Fibroblast of skin of abdomen (primary cell): ENCODE data around the gene SCGB1D4.

ENCODE experiments used
- DNase-seq: peaks from one replicate; pipeline ENCODE4 v3.0.0-alpha.2; 2013

Gene SCGB1D4

DNA sequence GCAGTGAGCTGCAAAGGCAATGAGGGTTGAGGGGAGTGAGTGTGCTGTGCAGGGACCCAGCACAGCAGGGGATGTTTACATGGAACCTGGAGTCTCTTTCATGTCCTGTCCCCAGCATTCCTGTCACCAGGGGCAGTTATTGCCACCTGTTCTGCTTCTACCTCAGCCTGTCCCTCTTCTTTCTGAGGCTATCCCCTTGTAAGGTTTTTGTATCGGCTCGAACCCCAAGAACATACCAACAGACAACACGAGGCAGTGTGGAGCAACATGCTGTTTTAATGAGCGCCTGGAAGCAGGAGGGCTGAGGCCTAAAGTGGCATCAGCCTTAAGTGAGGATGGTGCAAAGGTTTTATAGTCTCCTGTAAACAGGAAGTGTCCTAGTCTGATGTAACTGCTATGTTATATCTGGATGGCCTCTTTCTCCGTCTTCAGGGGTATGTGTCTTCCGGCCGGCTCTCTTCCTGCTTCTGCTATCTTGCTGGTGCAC is 25.0 kb downstream of the SCGB1D4 start:
- DNase-seq = no peak

DNA sequence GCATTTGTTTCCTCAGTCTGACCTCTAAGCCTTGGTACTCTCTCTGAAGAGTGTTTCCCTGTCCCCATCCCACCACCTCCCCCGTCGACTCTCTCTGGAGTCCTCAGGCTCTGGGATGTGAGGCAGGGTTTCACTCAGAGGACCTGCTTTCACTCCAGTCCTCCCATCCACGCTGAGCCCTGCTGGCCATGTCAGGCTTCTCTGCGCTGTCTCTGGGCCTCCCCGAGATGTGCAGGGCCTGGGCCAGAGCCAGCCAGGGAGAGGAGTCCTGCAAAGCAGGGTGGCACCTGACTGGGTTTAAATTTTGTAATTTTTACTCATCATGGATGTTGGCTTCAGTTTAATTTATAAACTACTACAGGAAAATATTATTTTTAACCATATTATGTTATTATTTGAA is 25.6 kb downstream of the SCGB1D4 start:
- DNase-seq = no peak

DNA sequence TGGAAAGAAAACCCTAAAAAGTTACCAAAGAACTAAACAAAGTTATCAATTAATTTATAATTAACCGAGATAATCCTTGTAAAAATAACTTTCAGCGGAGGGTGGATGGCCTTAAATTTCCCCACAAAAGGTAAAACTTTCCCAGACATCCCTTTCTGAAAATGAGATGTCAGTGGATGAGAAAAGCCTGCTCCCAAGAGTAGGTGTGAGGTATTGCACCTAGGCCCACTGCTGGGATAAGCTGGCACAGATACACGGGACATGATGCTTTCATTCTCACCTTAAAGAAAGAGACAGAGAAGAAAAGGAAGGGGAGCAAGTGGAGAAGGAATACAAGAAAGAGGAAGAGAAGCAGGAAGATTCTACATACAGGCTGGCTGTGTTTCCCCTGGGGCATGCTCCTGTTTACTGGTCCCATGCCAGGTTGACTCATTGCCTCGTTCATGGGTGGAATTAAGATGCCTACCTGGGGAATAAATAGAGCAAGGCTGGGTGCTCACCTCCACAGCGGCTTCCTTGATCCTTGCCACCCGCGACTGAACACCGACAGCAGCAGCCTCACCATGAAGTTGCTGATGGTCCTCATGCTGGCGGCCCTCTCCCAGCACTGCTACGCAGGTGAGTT is 29.1 kb downstream of the SCGB1D4 start, which contains the start of gene SCGB2A2:
Gene SCGB2A2 (plus strand): TSS at position 505 of the 625 bp plus-strand sequence. CDS start 59 bp downstream, at position 564.
- DNase-seq = no peak

DNA sequence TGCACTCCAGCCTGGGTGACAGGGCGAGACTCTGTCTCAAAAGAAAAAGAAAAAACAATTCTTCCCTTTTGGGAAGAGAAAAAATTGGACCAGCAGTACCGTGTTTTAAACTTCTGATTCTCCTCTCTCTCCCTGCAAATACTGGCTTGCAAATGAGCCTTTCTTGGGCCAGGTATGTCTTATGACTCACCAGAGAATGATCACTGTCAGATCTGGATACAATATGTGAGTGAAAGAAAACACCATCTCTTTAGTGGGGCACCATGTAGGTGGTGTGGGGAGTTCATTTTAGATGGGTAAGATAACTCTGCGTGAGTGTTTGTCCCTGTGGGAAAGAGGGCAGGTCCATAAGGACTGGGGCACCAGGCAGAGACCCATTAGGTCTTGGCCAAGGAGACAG is 31.3 kb downstream of the SCGB1D4 start:
- DNase-seq = no peak

DNA sequence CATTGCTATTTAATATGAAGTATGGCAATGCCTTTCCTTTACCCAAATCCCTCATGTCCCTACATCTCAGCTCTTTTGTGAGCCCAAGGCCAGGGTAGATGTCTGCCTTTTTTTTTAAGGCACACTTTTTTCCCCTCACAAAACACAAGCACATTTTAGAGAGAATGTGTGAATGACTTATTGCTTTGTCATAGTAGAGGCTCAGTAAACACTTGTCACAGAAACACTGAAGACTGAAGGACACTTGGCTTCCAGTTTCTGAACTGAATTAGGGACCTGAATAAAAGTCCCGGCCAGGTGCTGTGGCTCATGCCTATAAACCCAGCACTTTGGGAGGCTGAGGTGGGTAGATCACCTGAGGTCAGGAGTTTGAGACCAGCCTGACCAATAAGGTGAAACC is 31.8 kb downstream of the SCGB1D4 start:
- DNase-seq = no peak

DNA sequence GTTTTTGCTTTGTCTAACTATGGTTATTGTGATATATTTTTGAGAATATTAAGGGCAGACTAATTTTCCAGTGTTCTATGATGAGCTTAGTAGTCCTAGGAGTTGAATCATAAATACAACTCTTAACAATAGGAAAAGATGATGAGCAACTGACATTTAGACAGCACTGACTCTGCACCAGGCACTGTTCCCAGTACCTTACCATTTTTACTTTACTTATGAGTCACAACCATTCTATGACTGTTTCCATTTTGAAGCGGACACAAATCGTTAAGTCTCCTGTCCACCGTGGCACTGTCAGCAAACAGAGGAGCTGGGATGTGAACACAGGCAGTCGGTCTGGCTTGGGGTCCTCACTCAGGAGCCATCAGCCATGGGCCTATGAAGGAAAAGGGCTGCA is 32.3 kb downstream of the SCGB1D4 start:
- no peak for DNase-seq

DNA sequence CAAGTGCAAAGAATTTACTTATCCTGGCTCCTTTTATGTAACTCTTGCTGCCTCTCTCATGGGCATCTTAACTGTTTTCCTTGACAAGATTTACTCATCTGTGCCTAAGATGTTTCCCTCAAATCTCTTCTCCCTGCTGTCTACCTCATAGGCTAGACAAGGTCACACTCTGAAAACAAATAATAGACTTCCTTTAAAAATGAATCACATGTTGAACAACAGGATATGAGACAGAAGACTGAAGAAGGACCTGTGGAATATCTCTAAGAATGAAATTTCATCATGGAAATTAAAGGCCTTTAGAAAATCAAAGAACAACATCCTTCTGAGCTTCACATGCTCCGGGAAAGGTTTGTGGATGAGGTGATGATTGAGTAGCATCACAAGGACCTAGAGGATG is 34.9 kb downstream of the SCGB1D4 start:
- no peak for DNase-seq

DNA sequence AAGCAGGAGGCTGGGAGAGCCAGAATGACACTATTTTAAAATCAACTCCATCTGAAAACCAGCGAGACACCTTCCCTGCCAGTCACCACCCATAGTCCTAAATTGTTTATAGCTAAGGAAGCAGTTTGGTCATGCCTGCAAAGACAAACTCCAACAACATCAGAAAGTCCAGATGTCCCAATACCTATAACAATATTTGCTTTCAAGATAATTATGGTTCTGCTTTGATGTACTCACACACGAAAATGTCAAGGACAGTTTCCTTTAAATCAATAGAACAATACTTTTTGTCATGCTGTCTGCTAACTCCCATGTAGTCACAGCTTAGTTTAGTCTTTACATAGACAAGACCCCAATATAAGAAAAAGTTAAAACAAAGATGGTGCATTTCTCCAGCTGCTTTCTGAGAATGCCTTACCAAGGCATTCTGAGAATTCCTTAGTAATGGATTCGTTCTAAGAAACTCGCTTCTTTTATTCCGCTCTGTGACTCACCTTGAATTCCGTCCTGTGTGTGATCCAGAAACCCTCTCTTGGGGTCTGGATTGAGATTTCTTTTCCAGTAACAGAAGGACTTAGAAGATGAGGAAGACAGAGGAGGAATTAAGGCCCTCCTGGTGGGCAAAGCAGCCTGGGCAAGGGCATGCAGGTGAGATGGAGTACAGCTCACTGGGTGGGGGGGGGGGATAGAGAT is 38.5 kb downstream of the SCGB1D4 start:
- DNase-seq = no peak

DNA sequence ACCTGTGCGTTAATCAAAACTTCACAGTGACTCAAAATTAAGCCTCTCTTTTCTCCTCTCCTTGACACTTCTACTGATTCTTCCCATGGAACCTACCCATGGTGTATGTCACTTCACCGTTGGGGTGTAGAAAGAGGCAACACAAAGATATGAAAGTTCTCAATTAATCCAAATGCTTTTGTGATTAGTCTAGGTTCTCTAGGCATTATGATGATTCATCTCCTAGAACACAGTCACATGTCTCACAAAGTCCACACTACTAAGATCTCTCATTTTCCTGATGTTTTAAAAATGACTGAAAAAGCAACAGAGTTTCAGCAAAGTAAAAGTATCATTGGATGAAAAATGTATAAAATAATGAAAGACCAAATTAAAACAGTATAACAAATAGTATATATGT is 42.6 kb downstream of the SCGB1D4 start:
- no peak for DNase-seq

DNA sequence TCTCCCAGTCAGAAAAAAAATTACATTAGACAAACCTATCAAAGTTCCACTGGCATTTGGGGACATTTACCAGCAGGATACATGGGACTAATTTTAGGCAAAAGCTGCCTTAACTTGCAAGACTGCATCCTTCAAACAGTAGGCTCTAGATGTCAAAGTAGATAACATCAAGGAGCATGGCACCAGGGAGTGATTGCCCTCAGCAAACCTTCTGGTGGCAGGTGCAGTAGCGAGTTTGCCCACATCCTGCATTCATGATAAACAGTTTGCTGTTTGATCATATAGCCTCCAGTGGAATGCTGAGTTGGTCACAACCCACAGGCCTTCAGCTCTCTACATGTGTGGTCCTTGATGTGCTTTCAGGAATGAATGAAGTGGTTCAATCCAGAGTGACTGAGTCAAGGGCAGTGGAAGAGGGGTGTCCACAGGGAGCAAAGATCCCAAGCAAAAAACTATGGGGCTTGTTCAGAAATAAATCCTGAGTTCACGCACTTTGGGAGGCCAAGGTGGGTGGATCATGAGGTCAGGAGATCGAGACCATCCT is 44.8 kb downstream of the SCGB1D4 start:
- DNase-seq = no peak

DNA sequence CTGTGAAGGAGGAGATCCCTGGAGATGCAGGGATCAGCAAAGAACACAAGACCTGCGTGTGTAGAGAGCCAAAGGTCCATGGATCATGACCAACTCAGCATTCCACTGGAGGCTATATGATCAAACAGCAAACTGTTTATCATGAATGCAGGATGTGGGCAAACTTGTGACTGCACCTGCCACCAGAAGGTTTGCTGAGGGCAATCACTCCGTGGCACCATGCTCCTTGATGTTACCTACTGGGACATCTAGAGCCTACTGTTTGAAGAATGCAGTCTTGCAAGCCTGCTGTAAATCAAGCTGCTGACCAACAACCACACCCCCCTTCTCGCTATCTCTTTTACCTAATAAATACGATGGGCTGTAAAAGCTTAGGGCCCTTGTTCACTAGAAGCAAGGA is 47.2 kb downstream of the SCGB1D4 start:
- DNase-seq = no peak
